Endometrium (tissue), 2 donors: ENCODE results near the gene ENDOG.
"Not testable (repeated sequence)": the region's sequence is repeated elsewhere in the genome, so short reads cannot be mapped to it uniquely, and the experiment has no call there.

Source experiments
- FAIRE-seq: peaks from 2 replicates; lab custom pipeline; 2012; peaks lifted over from hg19 to GRCh38; lab: Jason Lieb, UNC
- donor health status: control.
- donor health status: control.

Gene ENDOG

DNA sequence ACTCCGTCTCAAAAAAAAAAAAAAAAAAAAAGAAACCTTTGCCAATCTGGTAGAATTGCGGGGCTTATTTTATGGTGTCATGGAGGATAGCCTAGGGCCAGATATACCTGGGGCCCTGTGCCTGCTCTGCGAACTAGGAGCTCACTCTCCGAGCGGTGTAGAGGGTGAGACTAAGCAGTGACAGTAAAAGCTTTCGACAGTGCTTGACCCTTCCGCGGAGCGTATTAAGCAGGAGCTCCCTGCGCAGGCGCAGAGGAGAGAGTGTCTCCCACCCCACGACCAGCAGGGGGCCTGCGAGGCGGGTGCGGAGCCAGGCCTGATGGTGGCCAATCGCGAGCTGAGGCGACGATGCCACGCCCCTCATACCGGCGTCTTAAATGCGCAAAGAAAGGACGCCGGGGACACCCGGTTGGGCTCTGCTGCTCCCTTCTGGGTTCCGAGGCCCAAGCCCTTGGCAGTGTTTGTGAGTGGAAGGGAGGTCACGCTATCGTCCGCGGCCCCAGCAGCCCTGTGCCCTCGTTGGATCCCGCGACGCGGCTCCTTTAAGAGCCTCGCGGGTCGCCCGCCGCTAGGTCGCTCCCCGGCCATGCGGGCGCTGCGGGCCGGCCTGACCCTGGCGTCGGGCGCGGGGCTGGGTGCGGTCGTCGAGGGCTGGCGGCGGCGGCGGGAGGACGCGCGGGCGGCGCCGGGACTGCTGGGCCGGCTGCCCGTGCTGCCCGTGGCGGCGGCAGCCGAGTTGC is at the start of gene ENDOG:
Gene ENDOG (plus strand): TSS at position 402 of the 740 bp plus-strand sequence. CDS start 185 bp downstream, at position 587.
- peak; percentile 12 for FAIRE-seq

- FAIRE-seq, result no peak
Measured at GRCh38 chr9:128768606-128769005, 49.7 kb upstream of the ENDOG start.

DNA sequence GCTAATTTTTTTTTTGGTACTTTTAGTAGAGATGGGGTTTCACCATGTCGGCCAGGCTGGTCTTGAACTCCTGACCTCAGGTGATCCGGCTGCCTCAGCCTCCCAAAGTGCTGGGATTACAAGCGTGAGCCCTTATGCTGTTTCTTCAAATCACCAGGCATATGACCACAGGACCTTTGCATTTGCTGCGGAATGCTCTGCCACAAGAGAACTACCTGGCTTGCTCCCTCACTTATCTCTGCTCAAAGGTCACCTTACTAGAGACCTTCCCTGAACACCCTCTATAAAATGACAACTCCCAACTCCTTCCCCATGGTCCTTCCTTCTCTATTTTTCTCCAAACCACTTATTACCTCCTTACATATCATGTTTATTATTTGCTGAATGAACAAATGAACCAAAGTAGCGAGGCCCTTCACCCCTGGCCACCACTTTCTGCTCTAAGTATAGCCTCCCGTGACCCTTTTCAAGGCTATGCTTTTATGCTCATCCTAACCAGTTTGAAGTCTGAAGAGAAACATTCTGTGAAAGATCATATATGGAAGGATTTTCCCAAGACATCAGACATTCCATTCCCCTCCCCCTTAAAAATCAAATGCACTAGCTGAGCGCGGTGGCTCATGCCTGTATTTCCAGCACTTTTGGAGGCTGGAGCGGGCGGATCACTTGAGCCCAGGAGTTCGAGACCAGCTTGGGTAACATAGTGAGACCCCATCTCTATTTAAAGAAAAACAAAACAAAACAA is 47.8 kb upstream of the ENDOG start:
- no peak for FAIRE-seq

DNA sequence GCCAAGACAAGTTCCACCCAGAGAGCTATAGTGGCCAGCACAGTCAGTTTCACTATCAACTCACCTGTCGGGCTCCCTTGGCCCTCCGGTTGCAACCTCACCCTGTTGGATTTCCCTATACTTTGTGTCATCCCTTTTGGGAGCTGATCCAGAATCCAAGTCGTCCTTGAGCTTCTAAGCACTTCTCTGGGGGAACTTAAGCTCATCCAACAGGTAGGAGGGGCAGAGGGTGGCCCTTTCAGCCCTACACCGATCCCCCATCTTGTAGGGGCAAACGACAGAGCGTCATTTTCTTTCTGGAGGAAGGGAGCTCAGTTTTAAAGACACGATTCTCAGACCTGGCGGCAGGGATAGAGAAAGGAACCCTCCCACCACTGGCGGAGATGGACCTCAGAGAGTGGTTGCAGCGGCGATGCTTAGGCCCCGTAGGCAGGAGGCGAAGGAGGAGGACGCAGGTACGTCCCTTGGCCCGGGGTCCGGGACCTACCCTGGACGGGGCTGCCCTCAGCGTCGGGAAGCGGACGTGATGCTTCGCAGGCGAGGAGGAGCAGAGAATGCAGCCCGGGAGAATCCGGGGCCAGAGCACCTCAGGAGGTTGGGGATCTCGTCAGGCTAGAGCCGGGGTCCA is 47.1 kb upstream of the ENDOG start:
- no peak for FAIRE-seq

- no peak for FAIRE-seq
Measured at GRCh38 chr9:128771745-128772519, 46.4 kb upstream of the ENDOG start, which contains the start of gene ZER1. Gene ZER1 (minus strand): TSS chr9:128771927. CDS start chr9:128755565, 16,362 bp downstream.

DNA sequence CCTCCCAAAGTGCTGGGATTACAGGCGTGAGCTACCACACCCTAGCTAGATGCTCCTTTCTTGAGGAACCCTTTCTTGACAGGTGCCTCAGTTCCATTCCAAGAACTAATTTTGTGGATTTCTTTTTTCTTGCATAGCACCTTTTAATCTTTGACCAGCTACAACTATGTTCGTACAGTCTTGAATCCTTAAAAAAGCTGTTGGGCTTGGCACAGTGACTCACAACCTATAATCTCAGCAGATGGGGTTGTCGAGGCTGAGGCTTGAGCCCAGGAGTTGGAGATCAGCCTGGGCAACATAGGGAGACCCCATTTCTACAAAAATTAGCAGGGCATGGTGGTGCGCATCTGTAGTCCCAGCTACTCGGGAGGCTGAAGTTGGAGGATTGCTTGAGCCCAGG is 45.3 kb upstream of the ENDOG start:
- no peak for FAIRE-seq

- FAIRE-seq, result no peak
Measured at GRCh38 chr9:128774804-128775203, 43.5 kb upstream of the ENDOG start.

DNA sequence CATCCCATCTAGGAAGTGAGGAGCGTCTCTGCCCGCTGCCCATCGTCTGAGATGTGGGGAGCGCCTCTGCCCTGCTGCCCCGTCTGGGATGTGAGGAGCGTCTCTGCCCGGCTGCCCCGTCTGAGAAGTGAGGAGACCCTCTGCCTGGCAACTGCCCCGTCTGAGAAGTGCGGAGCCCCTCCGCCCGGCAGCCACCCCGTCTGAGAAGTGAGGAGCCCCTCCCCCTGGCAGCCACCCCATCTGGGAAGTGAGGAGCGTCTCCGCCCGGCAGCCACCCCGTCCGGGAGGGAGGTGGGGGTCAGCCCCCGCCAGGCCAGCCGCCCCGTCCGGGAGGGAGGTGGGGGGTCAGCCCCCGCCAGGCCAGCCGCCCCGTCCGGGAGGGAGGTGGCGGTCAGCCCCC is 38.2 kb upstream of the ENDOG start:
- not testable (repeated sequence) for FAIRE-seq

- FAIRE-seq, result no peak
Measured at GRCh38 chr9:128781187-128782070, 36.9 kb upstream of the ENDOG start.

- no peak for FAIRE-seq
Measured at GRCh38 chr9:128782669-128783068, 35.6 kb upstream of the ENDOG start.

GRCh38 chr9:128785427-128785826 is 32.9 kb upstream of the ENDOG start:
- FAIRE-seq, result no peak

DNA sequence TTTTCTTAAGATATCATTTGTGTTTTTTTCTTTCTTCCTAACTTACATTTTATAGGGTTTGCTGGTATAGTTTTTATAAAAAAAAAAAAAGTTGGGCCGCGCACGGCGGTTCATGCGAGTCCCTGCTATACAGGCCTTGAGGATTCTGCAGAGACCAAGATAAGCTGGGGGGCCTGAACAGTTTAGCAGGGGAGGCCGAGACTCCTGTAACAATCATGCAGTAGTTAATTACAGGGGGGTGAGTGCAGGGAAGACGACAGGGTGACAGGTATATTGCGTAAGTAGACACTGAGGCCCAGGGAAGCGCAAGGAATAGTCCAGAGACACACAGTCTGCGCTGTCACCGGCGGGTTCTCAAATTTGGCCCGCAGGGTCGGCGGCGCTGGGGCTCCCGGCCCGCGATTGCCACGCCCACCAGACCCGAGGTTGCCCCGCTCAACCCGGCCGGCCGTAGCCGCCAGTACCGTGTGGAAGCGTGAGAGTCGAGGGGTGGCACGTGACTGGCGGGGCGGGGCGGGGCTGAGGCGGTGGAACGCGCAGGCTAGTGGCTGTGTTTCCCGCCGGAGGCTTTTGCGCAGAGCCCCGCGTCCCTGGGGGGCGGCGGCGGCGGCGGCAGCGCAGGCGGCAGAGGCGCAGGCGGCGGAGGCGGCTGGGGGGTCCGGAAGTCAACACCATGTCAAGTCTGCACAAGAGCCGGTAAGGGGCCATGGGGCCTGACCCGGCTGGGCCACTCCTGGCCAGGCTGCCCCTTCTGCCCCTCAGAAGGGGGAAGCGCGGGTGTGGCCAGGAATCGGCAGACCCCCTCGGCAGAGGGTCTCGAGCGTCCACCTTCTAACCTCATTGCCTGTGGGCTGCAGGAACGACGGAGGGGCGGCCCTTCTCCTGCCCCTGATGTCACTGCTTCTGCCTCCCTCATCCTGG is 31.4 kb upstream of the ENDOG start, which contains the start of gene TBC1D13:
Gene TBC1D13 (plus strand): TSS at position 573 of the 921 bp plus-strand sequence. CDS start 101 bp downstream, at position 674.
- FAIRE-seq, result no peak

GRCh38 chr9:128787659-128788058 is 30.6 kb upstream of the ENDOG start:
- FAIRE-seq, result no peak

DNA sequence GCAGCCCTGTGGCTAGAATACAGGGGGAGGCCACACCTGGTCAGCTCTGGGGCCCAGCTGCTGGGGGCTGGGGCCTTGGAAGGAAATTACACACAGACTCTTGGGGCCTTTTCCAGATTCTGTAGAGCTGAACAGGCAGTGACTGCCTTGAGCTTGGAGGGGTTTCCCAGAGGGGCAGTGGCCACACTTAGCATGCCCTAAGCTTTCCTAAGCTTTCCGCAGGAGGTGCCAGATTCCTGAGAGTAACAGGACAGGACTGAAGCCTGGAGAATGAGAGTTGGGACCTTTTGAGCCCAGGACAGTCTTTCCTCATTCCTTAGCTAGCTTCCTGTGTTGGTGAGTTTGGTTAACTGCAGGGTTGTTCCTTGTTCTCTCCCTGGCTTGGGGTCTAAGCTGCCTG is 29.9 kb upstream of the ENDOG start:
- FAIRE-seq, result no peak

GRCh38 chr9:128790536-128790935 is 27.8 kb upstream of the ENDOG start:
- no peak for FAIRE-seq

- no peak for FAIRE-seq
Measured at GRCh38 chr9:128792134-128792533, 26.2 kb upstream of the ENDOG start.

- no peak for FAIRE-seq
Measured at GRCh38 chr9:128792978-128793686, 25.2 kb upstream of the ENDOG start.

DNA sequence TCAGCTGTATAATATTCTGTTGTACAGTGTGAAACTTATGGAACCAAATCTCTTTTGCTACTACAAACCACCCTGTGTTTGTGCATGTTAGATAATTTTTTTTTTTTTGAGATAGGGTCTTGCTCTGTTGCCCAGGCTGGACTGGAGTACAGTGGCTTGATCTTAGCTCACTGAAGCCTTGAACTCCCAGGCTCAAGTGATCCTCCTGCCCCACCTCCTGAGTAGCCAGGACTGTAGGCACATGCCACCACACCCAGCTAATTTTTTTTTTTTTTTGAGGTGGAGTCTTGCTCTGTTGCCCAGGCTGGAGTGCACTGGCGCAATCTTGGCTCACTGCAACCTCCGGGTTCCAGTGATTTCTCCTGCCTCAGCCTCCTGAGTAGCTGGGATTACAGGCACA is 23.3 kb upstream of the ENDOG start:
- not testable (repeated sequence) for FAIRE-seq

DNA sequence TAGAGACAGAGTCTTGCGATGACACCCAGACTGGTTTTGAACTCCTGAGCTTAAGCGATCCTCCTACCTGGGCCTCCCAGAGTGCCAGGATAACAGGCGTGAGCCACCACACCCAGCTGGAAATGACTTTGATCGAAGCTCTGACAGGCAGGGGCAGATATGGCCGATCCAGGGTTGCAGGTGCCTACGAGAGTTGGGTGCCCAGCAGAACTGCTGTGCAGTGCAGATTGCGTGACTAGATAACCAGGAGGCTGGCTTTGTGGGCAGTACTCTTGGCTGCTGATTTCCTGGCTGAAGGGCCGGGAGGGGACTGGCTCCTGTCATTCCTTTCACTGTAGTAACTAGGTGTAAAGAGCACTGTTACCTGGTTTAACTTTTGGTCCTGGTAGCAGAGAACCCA is 19.4 kb upstream of the ENDOG start:
- FAIRE-seq, result no peak
